Sigmoid colon (tissue), 7 donors: ENCODE results near the gene FAM240B. TPM values are rescaled to one million over a fixed set of nuclear protein-coding genes. Genes with fewer than 3 reads are reported as not detected.

ENCODE experiments used
- DNase-seq: peaks from one replicate; pipeline ENCODE4 v3.0.0-alpha.2; 2019
- H3K27ac ChIP-seq, 4 donors: fragments of 200-600 bp; sonication (generic); one replicate each; pipeline ENCODE4 v1.5.1; 2016 to 2019; ENCODE audit warnings: mild to moderate bottlenecking in 1 of 4
- H3K27me3 ChIP-seq, 3 donors: fragments of 200-600 bp; sonication (generic); one replicate each; pipeline ENCODE4 v1.5.1; 2019; ENCODE audit warnings: mild to moderate bottlenecking in 1 of 3
- H3K36me3 ChIP-seq, 4 donors: fragments of 200-600 bp; sonication (generic); one replicate each; pipeline ENCODE4 v1.5.1; 2016 to 2019
- H3K4me1 ChIP-seq, 4 donors: fragments of 200-600 bp; sonication (generic); one replicate each; pipeline ENCODE4 v1.5.1; 2017 to 2019
- H3K4me3 ChIP-seq, 4 donors: fragments of 200-600 bp; sonication (generic); one replicate each; pipeline ENCODE4 v1.5.1; 2017 to 2019; ENCODE audit warnings: mild to moderate bottlenecking in 2 of 4, moderate library complexity in 1 of 4
- H3K9me3 ChIP-seq, 4 donors: fragments of 200-600 bp in 3 of 4; sonication (generic) in 3 of 4; one replicate each; pipeline versions ENCODE4 v1.5.1 to v1.6.1; 2013 to 2019
- EP300 ChIP-seq, 4 donors: sonication (generic); formaldehyde crosslinking; IDR thresholded peaks; one replicate each; pipeline ENCODE4 v1.6.1; 2017; ENCODE audit warnings: antibody characterized with exemption in 4 of 4
- POLR2A ChIP-seq, 2 donors: fragments of 450-650 bp; IDR thresholded peaks; one replicate each; pipeline ENCODE4 v1.6.1; 2016; ENCODE audit warnings: antibody characterized with exemption in 2 of 2, mild to moderate bottlenecking in 2 of 2, moderate library complexity in 2 of 2
- POLR2AphosphoS5 ChIP-seq, 4 donors: sonication (generic); formaldehyde crosslinking; IDR thresholded peaks; one replicate each; pipeline ENCODE4 v1.6.1; 2017; ENCODE audit warnings: antibody characterized with exemption in 4 of 4
- WGBS, 2 donors: extraction: QIAGEN DNeasy Blood & Tissue Kit; methylation state at CpG; one replicate each; pipeline ENCODE4 v1.1.7; 2013; 5-methylcytosine and 5-hydroxymethylcytosine counted together
- intact Hi-C: fragments of 100-400 bp; cut with DNase I; formaldehyde crosslinking; loops from one replicate; pipeline ENCODE4 v1.15.1; 2023
- polyA plus RNA-seq, 3 donors: library from polyadenylated mRNA; stranded (reverse); fragments of 200-250 nt; gene quantifications; one replicate each; pipeline ENCODE4 v1.2.3, GENCODE V29; 2013
- total RNA-seq, 4 donors: library from RNA; depleted of rRNA; stranded (reverse); fragments of >200 nt; gene quantifications; one replicate each; pipeline ENCODE4 v1.1.0, GENCODE V29; 2016
- TF ChIP-seq, protein P1 (sequence below), 4 experiments: fragments of 450-650 bp in 3 of 4; fragments of 200-600 bp in 1 of 4; IDR thresholded peaks; one replicate each; pipeline ENCODE4 v1.5.1; 2016 to 2019; ENCODE audit warnings: antibody characterized with exemption in 4 of 4, mild to moderate bottlenecking in 3 of 4, moderate library complexity in 2 of 4
- donor health status: healthy with polysubstance abuse.
- donor health status: Bipolar disorder and iron deficiency.
- donor health status: healthy.

FAM240B gene
- total and polyA plus RNA-seq, 7 donors = not detected

DNA sequence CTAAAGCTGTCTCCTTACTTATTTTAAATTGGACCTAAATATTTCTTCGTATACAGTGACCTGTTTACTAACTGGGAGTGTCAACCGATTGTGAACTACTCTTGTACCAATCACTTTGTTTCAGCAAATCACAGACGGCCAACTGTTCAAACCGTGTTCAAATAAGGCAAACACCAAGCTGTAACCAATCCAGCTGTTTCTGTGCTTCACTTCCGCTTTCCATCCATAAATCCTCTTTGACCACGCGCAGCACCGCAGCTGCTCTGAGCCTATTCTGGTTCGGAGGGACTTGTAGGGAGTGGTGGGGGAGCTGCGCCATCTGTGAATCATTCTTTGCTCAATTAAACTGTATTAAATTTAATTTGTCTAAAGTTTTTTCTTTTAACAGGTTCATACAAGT lies 4.8 kb upstream of the FAM240B start:
- Histone ChIP-seq H3K4me3 (no peak overlapping the region), H3K27ac (no peak overlapping the region), H3K27me3 (no peaks in the 10 kb centered on the region), H3K36me3 (no peaks in the 10 kb centered on the region), H3K4me1 (no peaks in the 10 kb centered on the region), H3K9me3 (no peaks in the 10 kb centered on the region)
- WGBS, 2 donors = 14 to 55% methylated on average over 10 of the region's 10 CpGs
- intact Hi-C loops = loop anchor here (5.0 kb wide), 1 partner anchor 52 kb away; no protein-coding TSS in a partner anchor
- TF ChIP-seq EP300 (IDR thresholded peaks at IDR 0.05) = no peak
- no peak for TF ChIP-seq POLR2A (IDR thresholded peaks at IDR 0.05)
- no peak for DNase-seq

DNA sequence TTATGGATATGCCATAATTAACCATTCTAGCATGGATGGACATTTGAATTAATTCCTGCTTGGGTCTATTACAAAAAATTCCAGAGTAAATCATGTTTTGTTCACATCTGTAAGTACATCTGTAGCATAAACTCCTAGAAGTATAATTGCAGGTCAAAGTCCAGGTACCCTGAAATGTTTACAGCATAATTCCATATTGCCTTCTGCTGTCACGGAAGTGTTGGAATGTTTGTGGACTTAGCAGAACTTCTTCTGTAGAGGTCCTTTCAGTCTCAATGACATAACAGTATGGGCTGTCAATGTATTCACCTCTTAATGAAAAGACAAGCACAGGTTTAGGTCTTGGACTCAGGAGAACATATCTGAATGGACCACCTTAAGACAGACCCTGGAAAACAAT lies 1.8 kb downstream of the FAM240B start:
- 17 to 70% methylated on average over 1 of the region's 1 CpG for WGBS, 2 donors
- Histone ChIP-seq H3K27me3 (no peaks in the 10 kb centered on the region), H3K4me1 (no peaks in the 10 kb centered on the region), H3K4me3 (no peak overlapping the region), H3K27ac (no peak overlapping the region), H3K9me3 (no peaks in the 10 kb centered on the region), H3K36me3 (no peaks in the 10 kb centered on the region)
- intact Hi-C loops = no loop called here
- TF ChIP-seq, protein P1, sequence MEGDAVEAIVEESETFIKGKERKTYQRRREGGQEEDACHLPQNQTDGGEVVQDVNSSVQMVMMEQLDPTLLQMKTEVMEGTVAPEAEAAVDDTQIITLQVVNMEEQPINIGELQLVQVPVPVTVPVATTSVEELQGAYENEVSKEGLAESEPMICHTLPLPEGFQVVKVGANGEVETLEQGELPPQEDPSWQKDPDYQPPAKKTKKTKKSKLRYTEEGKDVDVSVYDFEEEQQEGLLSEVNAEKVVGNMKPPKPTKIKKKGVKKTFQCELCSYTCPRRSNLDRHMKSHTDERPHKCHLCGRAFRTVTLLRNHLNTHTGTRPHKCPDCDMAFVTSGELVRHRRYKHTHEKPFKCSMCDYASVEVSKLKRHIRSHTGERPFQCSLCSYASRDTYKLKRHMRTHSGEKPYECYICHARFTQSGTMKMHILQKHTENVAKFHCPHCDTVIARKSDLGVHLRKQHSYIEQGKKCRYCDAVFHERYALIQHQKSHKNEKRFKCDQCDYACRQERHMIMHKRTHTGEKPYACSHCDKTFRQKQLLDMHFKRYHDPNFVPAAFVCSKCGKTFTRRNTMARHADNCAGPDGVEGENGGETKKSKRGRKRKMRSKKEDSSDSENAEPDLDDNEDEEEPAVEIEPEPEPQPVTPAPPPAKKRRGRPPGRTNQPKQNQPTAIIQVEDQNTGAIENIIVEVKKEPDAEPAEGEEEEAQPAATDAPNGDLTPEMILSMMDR (IDR thresholded peaks at IDR 0.05) = no peak
- no peak for TF ChIP-seq EP300 (IDR thresholded peaks at IDR 0.05)
- TF ChIP-seq POLR2AphosphoS5 (IDR thresholded peaks at IDR 0.05) = no peak
- TF ChIP-seq POLR2A (IDR thresholded peaks at IDR 0.05) = no peak
- DNase-seq = no peak

DNA sequence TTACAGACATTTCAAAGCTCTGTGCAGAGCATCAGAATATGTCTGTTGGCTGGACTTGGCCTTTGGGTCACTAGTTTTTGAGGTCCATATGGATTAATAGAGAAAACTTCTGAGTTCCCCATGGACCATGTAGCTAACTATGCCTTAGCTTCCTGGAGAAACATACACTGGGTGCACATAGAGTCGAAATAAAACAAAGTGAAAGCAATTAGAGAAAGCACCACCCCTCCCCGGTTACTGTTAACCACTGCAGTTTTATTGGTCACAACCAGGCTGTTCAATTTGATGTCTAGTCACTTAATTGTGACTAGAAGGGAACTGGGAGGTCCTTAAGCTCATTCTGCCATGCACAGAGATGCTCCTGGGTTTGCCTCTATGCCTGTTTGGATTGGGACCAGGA lies 4.2 kb downstream of the FAM240B start:
- Histone ChIP-seq H3K9me3 (no peaks in the 10 kb centered on the region), H3K36me3 (no peaks in the 10 kb centered on the region), H3K27ac (no peak overlapping the region), H3K27me3 (no peaks in the 10 kb centered on the region), H3K4me1 (no peaks in the 10 kb centered on the region), H3K4me3 (no peak overlapping the region)
- no peak for DNase-seq
- intact Hi-C loops = no loop called here
- 7 to 28% methylated on average over 2 of the region's 2 CpGs for WGBS, 2 donors
- TF ChIP-seq EP300 (IDR thresholded peaks at IDR 0.05) (no peak), POLR2AphosphoS5 (IDR thresholded peaks at IDR 0.05) (no peak), POLR2A (IDR thresholded peaks at IDR 0.05) (no peak)
- TF ChIP-seq, protein P1 (IDR thresholded peaks at IDR 0.05) = no peak

DNA sequence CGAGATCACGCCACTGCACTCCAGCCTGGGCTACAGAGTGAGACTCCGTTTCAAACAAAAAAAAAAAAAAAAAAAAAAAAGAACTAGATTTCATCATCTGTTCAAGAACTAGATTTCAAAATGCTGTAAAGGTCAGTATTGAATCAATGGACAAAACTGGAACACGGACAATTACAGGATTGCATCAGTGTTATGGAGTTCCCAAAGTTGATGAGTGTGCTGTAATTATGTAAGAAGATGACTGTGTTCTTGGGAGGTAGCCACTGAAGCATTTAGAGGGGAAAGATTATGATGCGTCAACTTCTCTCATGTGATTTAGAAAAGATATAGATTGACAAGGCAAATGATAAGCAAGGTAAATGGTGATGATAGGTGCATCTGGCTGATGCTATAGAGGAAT lies 6.5 kb downstream of the FAM240B start:
- H3K4me3 ChIP-seq = no peak overlapping the region
- DNase-seq = no peak
- 76 to 78% methylated on average over 5 of the region's 5 CpGs for WGBS, 2 donors
- H3K36me3 ChIP-seq = no peaks in the 10 kb centered on the region
- intact Hi-C loops = no loop called here
- TF ChIP-seq EP300 (IDR thresholded peaks at IDR 0.05) (peak in 1 of 4 donors; percentile 36), POLR2A (IDR thresholded peaks at IDR 0.05) (no peak), POLR2AphosphoS5 (IDR thresholded peaks at IDR 0.05) (peak in 3 of 4 donors; percentile 31 to 68 (median 36))
- TF ChIP-seq, protein P1 (IDR thresholded peaks at IDR 0.05) = no peak
- no peaks in the 10 kb centered on the region for H3K4me1 ChIP-seq
- H3K27me3 ChIP-seq = no peaks in the 10 kb centered on the region
- H3K9me3 ChIP-seq = no peaks in the 10 kb centered on the region
- H3K27ac ChIP-seq = no peak overlapping the region

DNA sequence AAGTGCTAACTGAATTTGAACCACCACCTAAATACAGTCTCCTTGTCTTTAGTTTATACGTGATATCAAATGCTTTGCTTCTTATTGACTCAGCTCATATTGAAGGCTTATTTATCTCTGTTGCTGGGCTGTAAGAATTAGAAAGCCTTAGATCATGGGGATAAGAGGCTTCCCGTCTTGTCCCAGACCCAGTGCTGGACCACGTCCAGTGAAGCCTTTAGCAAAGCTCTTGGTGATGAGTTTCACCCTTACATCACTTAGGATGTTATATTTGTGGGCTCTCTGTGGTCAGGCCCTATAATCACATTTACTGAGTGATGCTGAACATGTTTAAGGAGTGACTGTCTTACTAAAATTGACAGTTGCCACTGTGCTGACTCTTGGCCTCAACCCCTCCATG lies 11.2 kb downstream of the FAM240B start:
- no peaks in the 10 kb centered on the region for H3K27me3 ChIP-seq
- DNase-seq = no peak
- 58 to 70% methylated on average over 3 of the region's 3 CpGs for WGBS, 2 donors
- no peak for TF ChIP-seq POLR2A (IDR thresholded peaks at IDR 0.05)
- TF ChIP-seq EP300 (IDR thresholded peaks at IDR 0.05) = no peak
- no peak for TF ChIP-seq POLR2AphosphoS5 (IDR thresholded peaks at IDR 0.05)
- TF ChIP-seq, protein P1 (IDR thresholded peaks at IDR 0.05) = no peak
- no peaks in the 10 kb centered on the region for H3K36me3 ChIP-seq
- H3K4me1 ChIP-seq = no peaks in the 10 kb centered on the region
- H3K9me3 ChIP-seq = no peaks in the 10 kb centered on the region
- H3K27ac ChIP-seq = no peak overlapping the region
- intact Hi-C loops = no loop called here
- H3K4me3 ChIP-seq = no peak overlapping the region
